ENCODE measurements around the gene LTBP3. TPM values are rescaled to one million over a fixed set of nuclear protein-coding genes. Genes with fewer than 3 reads are reported as not detected.

The LTBP3 gene
- total and polyA plus RNA-seq, 9 of the 15 experiments (the other 6 are each of a cell fraction or from before 2014, with no cell fraction given), result 0.06 to 20.5 (median 4.8) TPM

- TF ChIP-seq, protein P1, sequence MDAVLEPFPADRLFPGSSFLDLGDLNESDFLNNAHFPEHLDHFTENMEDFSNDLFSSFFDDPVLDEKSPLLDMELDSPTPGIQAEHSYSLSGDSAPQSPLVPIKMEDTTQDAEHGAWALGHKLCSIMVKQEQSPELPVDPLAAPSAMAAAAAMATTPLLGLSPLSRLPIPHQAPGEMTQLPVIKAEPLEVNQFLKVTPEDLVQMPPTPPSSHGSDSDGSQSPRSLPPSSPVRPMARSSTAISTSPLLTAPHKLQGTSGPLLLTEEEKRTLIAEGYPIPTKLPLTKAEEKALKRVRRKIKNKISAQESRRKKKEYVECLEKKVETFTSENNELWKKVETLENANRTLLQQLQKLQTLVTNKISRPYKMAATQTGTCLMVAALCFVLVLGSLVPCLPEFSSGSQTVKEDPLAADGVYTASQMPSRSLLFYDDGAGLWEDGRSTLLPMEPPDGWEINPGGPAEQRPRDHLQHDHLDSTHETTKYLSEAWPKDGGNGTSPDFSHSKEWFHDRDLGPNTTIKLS (IDR thresholded peaks at IDR 0.05; ENCODE audit: borderline replicate concordance, low read depth), result peak; percentile 85; the same call in 1 of the 2 replicates
- TF ChIP-seq USF2 (CRISPR knock-in tag; IDR thresholded peaks at IDR 0.05), result no peak
- TF ChIP-seq TAF9B (IDR thresholded peaks at IDR 0.05; ENCODE audit: partially characterized antibody), result peak; percentile 66
- peak; percentile 10; the same call in 1 of the 2 replicates for TF ChIP-seq FOSL1 (tag; conservative IDR thresholded peaks at IDR 0.05)
- no peak for TF ChIP-seq DDX20 (tag; IDR thresholded peaks at IDR 0.05; ENCODE audit: low read depth)
- TF ChIP-seq ILK (tag; IDR thresholded peaks at IDR 0.05; ENCODE audit: borderline replicate concordance, low read depth), result no peak
- no peak for TF ChIP-seq FOXJ3 (CRISPR knock-in tag; IDR thresholded peaks at IDR 0.05)
- TF ChIP-seq EP400 (IDR thresholded peaks at IDR 0.05), result no peak
- no peak for TF ChIP-seq TARDBP (IDR thresholded peaks at IDR 0.05)
- TF ChIP-seq SP2 (IDR thresholded peaks at IDR 0.05; ENCODE audit: extremely low read depth, low read depth, low read length, poor library complexity, severe bottlenecking), result no peak
- TF ChIP-seq GATA2 (CRISPR knock-in tag; IDR thresholded peaks at IDR 0.05), result no peak
- no peak for TF ChIP-seq NFYB (IDR thresholded peaks at IDR 0.05; ENCODE audit: extremely low read depth, insufficient read length)
- no peak for TF ChIP-seq STAT5B (CRISPR knock-in tag; IDR thresholded peaks at IDR 0.05)
- TF ChIP-seq GTF2E2 (tag; IDR thresholded peaks at IDR 0.05), result no peak
- no peak for TF ChIP-seq ZNF407 (IDR thresholded peaks at IDR 0.05; ENCODE audit: low read depth)
- no peak for TF ChIP-seq PURB (CRISPR knock-in tag; IDR thresholded peaks at IDR 0.05; ENCODE audit: low read depth)
- TF ChIP-seq JUND (IDR thresholded peaks at IDR 0.05; ENCODE audit: borderline replicate concordance, low read depth, low read length), result peak; percentile 24
- TF ChIP-seq JUND (tag; IDR thresholded peaks at IDR 0.05; ENCODE audit: borderline replicate concordance, low read depth, low read length), result peak; percentile 69; the same call in 2 of the 3 replicates
These were observed 65.4 kb downstream of the LTBP3 start (continued) for GRCh38 chr11:65492637-65493366.
